Mesenchymal stem cell (in vitro differentiated cells and primary cell): ENCODE data around the gene CD276.

Source experiments
- DNase-seq: peaks from one replicate; pipeline ENCODE4 v3.0.0-alpha.2; 2013
- H2AFZ ChIP-seq: one replicate; pipeline ENCODE4 v1.6.1; 2013; ENCODE audit warnings: low read depth, mild to moderate bottlenecking, control low read depth, inconsistent platforms, low read length, moderate library complexity
- H2AK5ac ChIP-seq: 2 replicates; pipeline ENCODE4 v1.6.1; 2013; ENCODE audit warnings: low read length, moderate library complexity, mild to moderate bottlenecking, inconsistent platforms; ENCODE audit not compliant: severe bottlenecking
- H2BK120ac ChIP-seq: one replicate; pipeline ENCODE4 v1.6.1; 2013; ENCODE audit warnings: low read depth, mild to moderate bottlenecking, inconsistent platforms, low read length, moderate library complexity
- H2BK12ac ChIP-seq, 2 experiments: one replicate each; pipeline ENCODE4 v1.6.1; 2013; ENCODE audit warnings: inconsistent platforms in 2 of 2, low read length in 2 of 2, mild to moderate bottlenecking in 2 of 2, moderate library complexity in 2 of 2, control low read depth in 1 of 2
- H2BK15ac ChIP-seq: one replicate; pipeline ENCODE4 v1.6.1; 2013; ENCODE audit warnings: mild to moderate bottlenecking, low read depth, inconsistent platforms; ENCODE audit not compliant: poor library complexity, severe bottlenecking
- H2BK5ac ChIP-seq: 2 replicates; pipeline ENCODE4 v1.6.1; 2013; ENCODE audit warnings: low read depth, mild to moderate bottlenecking, low read length, control low read depth, inconsistent platforms; ENCODE audit not compliant: poor library complexity, severe bottlenecking
- H3K14ac ChIP-seq, 2 experiments: one replicate each; pipeline ENCODE4 v1.6.1; 2013; ENCODE audit warnings: inconsistent platforms in 2 of 2, low read length in 2 of 2, control low read depth in 1 of 2, mild to moderate bottlenecking in 1 of 2, moderate library complexity in 1 of 2
- H3K18ac ChIP-seq, 2 experiments: one replicate each; pipeline ENCODE4 v1.6.1; 2013; ENCODE audit warnings: inconsistent platforms in 2 of 2, low read length in 2 of 2, control low read depth in 1 of 2, low read depth in 1 of 2, mild to moderate bottlenecking in 1 of 2
- H3K23ac ChIP-seq, 2 experiments: one replicate each; pipeline ENCODE4 v1.6.1; 2013; ENCODE audit warnings: inconsistent platforms in 2 of 2, low read length in 2 of 2, mild to moderate bottlenecking in 2 of 2, moderate library complexity in 2 of 2, control low read depth in 1 of 2
- H3K27ac ChIP-seq: 2 replicates; pipeline ENCODE4 v1.5.1; 2013; ENCODE audit warnings: mild to moderate bottlenecking, moderate library complexity, low read length, control low read depth, inconsistent platforms; ENCODE audit not compliant: poor library complexity, severe bottlenecking
- H3K27me3 ChIP-seq, 2 experiments: 2 replicates each; pipeline versions ENCODE4 v1.6.1 to v1.7.0; 2013; ENCODE audit warnings: low read length in 2 of 2, mild to moderate bottlenecking in 2 of 2, moderate library complexity in 2 of 2, control low read depth in 1 of 2, inconsistent platforms in 1 of 2; ENCODE audit not compliant: control insufficient read depth in 1 of 2, insufficient read depth in 1 of 2
- H3K36me3 ChIP-seq, 2 experiments: 2 replicates each; pipeline versions ENCODE4 v1.6.1 to v1.7.0; 2013; ENCODE audit warnings: low read length in 2 of 2, control low read depth in 1 of 2, inconsistent platforms in 1 of 2, low read depth in 1 of 2, mild to moderate bottlenecking in 1 of 2; ENCODE audit not compliant: insufficient read depth in 2 of 2, control insufficient read depth in 1 of 2
- H3K4ac ChIP-seq, 2 experiments: one replicate each; pipeline ENCODE4 v1.6.1; 2013; ENCODE audit warnings: inconsistent platforms in 2 of 2, low read length in 2 of 2, mild to moderate bottlenecking in 2 of 2, moderate library complexity in 2 of 2, control low read depth in 1 of 2, low read depth in 1 of 2
- H3K4me1 ChIP-seq: 2 replicates; pipeline ENCODE4 v1.6.1; 2013; ENCODE audit warnings: low read depth, low read length, control low read depth; ENCODE audit not compliant: control insufficient read depth, insufficient read depth
- H3K4me2 ChIP-seq: 2 replicates; pipeline ENCODE4 v1.6.1; 2013; ENCODE audit warnings: low read length, mild to moderate bottlenecking, inconsistent platforms; ENCODE audit not compliant: poor library complexity, severe bottlenecking
- H3K4me3 ChIP-seq, 2 experiments: 2 replicates each; pipeline versions ENCODE4 v1.5.1 to v1.7.0; 2013; ENCODE audit warnings: low read length in 2 of 2, mild to moderate bottlenecking in 2 of 2, control low read depth in 1 of 2, low read depth in 1 of 2; ENCODE audit not compliant: insufficient read depth in 1 of 2
- H3K79me1 ChIP-seq: replicated peaks from 2 replicates; pipeline ENCODE4 v1.6.1; 2013; ENCODE audit warnings: mild to moderate bottlenecking, control low read depth, low read length, inconsistent platforms; ENCODE audit not compliant: poor library complexity, severe bottlenecking
- H3K9ac ChIP-seq: 2 replicates; pipeline ENCODE4 v1.7.0; 2013; ENCODE audit warnings: mild to moderate bottlenecking, low read length, moderate library complexity
- H3K9me3 ChIP-seq: 2 replicates; pipeline ENCODE4 v1.7.0; 2013; ENCODE audit warnings: mild to moderate bottlenecking, low read length; ENCODE audit not compliant: control insufficient read depth
- H4K8ac ChIP-seq: one replicate; pipeline ENCODE4 v1.6.1; 2013; ENCODE audit warnings: inconsistent platforms, mild to moderate bottlenecking, low read length, moderate library complexity
- H4K91ac ChIP-seq: one replicate; pipeline ENCODE4 v1.6.1; 2013; ENCODE audit warnings: mild to moderate bottlenecking, low read length, inconsistent platforms
- WGBS: methylation state at CpG from one replicate; pipeline ENCODE4 v1.1.7; 2013; ENCODE audit warnings: mixed read lengths; 5-methylcytosine and 5-hydroxymethylcytosine counted together

Gene CD276

DNA sequence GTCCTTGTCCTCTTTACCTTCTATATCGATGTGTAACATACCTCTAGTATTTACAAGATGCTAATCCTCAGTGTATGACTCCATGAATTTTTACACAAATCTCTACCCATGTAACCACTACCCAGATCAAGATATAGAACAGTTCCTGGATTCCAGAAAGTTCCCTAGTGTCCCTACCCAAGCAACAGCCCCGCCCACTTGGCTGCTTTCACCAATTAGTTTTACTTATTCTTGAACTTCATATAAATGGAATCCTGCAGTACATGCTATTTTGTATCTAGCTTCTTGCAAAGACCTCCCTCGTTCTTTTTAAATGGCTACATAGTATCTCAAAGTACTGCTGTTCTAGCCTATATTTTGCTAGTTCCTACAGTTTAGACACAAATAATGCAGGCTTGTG is 33.0 kb downstream of the CD276 start:
- no peak overlapping the region for H4K91ac ChIP-seq
- no peak overlapping the region for H2BK15ac ChIP-seq
- peaks cover 26 to 32% of the 10 kb centered on the region in 2 experiments for H3K36me3 ChIP-seq
- no peak overlapping the region for H3K18ac ChIP-seq
- H3K4ac ChIP-seq: no peak overlapping the region
- H3K4me1 ChIP-seq: no peaks in the 10 kb centered on the region
- no peaks in the 10 kb centered on the region for H3K79me1 ChIP-seq
- H2AK5ac ChIP-seq: no peak overlapping the region
- H3K4me2 ChIP-seq: no peak overlapping the region
- H2BK12ac ChIP-seq: no peak overlapping the region
- no peak overlapping the region for H3K4me3 ChIP-seq
- no peak overlapping the region for H2BK5ac ChIP-seq
- H2AFZ ChIP-seq: no peak overlapping the region
- H2BK120ac ChIP-seq: no peak overlapping the region
- no peak overlapping the region for H3K23ac ChIP-seq
- no peak overlapping the region for H3K14ac ChIP-seq
- no peak overlapping the region for H3K9ac ChIP-seq
- H4K8ac ChIP-seq: no peak overlapping the region
- H3K27me3 ChIP-seq: peaks cover 19 to 30% of the 10 kb centered on the region in 2 experiments
- no peak for DNase-seq
- WGBS: 87% methylated on average over 3 of the region's 3 CpGs
- H3K27ac ChIP-seq: no peak overlapping the region
- no peaks in the 10 kb centered on the region for H3K9me3 ChIP-seq

DNA sequence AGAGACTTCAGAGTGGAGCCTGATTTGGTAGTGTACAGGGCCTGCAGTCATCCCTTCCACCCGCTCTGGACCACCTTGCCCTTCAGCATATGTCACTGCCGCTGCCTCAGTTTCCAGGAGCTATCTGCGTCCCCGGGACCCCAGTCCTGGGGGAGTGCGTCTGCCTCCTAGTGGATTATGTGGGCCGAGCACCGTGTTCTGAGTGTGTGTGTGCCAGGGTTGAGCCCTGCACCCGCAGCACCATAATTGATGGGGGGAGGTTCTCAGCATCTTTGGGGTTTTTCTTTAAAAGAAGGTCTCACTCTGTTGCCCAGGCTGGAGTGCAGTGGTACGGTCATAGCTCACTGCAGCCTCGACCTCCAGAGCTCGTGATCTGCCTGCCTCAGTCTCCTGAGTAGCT is 33.6 kb downstream of the CD276 start:
- Histone ChIP-seq H3K27ac (no peak overlapping the region), H3K23ac (no peak overlapping the region), H2BK120ac (no peak overlapping the region), H3K27me3 (peaks cover 19 to 36% of the 10 kb centered on the region in 2 experiments), H3K18ac (no peak overlapping the region), H2BK15ac (no peak overlapping the region), H2BK5ac (no peak overlapping the region), H3K4me1 (no peaks in the 10 kb centered on the region), H3K4me3 (no peak overlapping the region), H4K8ac (no peak overlapping the region), H3K9me3 (no peaks in the 10 kb centered on the region), H2BK12ac (no peak overlapping the region), H3K4ac (no peak overlapping the region), H3K9ac (no peak overlapping the region), H3K4me2 (no peak overlapping the region), H4K91ac (no peak overlapping the region), H3K79me1 (no peaks in the 10 kb centered on the region), H3K36me3 (peaks cover 20 to 26% of the 10 kb centered on the region in 2 experiments), H3K14ac (no peak overlapping the region), H2AK5ac (no peak overlapping the region), H2AFZ (no peak overlapping the region)
- DNase-seq: no peak
- 77% methylated on average over 8 of the region's 11 CpGs for WGBS

DNA sequence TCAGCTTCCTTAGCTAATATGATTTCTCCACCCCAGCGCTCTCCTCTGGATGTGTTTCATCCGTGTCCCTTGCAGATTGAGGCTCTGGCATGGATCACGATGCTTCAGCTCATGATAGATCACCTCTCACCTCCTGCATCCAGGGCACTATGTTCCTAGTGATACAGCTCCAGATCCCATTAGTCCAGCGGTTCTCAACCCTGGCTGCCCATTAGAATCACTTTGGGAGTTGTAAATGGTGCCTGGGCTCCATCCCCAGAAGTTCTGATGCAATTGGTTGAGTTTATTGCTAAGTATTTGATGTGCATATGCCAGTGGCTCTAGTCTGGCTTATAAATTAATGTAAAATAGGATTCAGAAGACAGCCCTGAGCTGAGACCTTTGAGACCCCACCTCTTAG is 34.5 kb downstream of the CD276 start:
- Histone ChIP-seq H3K27me3 (peaks cover 19 to 37% of the 10 kb centered on the region in 2 experiments), H3K23ac (no peak overlapping the region), H2AK5ac (no peak overlapping the region), H2BK12ac (no peak overlapping the region), H2BK120ac (no peak overlapping the region), H2BK15ac (no peak overlapping the region), H3K4me3 (no peak overlapping the region), H3K79me1 (no peaks in the 10 kb centered on the region), H3K4ac (no peak overlapping the region), H3K18ac (no peak overlapping the region), H4K8ac (no peak overlapping the region), H4K91ac (no peak overlapping the region), H3K4me1 (no peaks in the 10 kb centered on the region), H2BK5ac (no peak overlapping the region), H3K4me2 (no peak overlapping the region), H3K9me3 (no peaks in the 10 kb centered on the region), H3K14ac (no peak overlapping the region), H2AFZ (no peak overlapping the region), H3K36me3 (peaks cover 11 to 17% of the 10 kb centered on the region in 2 experiments), H3K9ac (no peak overlapping the region), H3K27ac (no peak overlapping the region)
- WGBS: 85% methylated on average over 4 of the region's 4 CpGs
- no peak for DNase-seq

DNA sequence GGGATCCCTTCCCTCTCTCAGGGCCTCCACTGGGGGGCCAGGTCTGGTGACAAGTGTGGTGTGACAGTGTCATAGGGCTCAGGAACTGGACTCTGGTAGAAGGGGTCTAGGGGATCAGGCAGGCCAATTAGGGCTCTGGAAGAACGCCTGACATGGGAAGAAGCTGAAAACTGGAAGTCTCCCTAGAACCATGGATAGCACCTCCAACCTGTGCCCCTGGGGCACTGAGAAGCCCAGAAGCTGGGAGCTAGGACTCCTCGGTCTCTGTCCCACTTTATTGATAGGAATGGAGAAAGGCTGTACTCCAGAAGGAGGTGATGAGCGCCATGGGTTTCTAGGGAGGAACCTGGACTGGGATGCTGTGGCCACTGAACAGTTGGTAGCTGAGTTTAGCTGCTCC is 38.2 kb downstream of the CD276 start:
- Histone ChIP-seq H3K27ac (no peak overlapping the region), H4K8ac (no peak overlapping the region), H3K27me3 (peaks cover 27 to 52% of the 10 kb centered on the region in 2 experiments), H3K4me2 (no peak overlapping the region), H3K79me1 (no peaks in the 10 kb centered on the region), H3K4me3 (no peak overlapping the region), H3K9me3 (no peaks in the 10 kb centered on the region), H2BK12ac (no peak overlapping the region), H2BK15ac (no peak overlapping the region), H3K4ac (no peak overlapping the region), H3K18ac (no peak overlapping the region), H3K23ac (no peak overlapping the region), H2BK5ac (no peak overlapping the region), H2AFZ (no peak overlapping the region), H2AK5ac (no peak overlapping the region), H2BK120ac (no peak overlapping the region), H3K9ac (no peak overlapping the region), H4K91ac (no peak overlapping the region), H3K14ac (no peak overlapping the region), H3K4me1 (no peaks in the 10 kb centered on the region), H3K36me3 (no peaks in the 10 kb centered on the region)
- no peak for DNase-seq
- WGBS: 96% methylated on average over 3 of the region's 3 CpGs
